ENCODE results near the gene SCNN1B.

Gene SCNN1B

DNA sequence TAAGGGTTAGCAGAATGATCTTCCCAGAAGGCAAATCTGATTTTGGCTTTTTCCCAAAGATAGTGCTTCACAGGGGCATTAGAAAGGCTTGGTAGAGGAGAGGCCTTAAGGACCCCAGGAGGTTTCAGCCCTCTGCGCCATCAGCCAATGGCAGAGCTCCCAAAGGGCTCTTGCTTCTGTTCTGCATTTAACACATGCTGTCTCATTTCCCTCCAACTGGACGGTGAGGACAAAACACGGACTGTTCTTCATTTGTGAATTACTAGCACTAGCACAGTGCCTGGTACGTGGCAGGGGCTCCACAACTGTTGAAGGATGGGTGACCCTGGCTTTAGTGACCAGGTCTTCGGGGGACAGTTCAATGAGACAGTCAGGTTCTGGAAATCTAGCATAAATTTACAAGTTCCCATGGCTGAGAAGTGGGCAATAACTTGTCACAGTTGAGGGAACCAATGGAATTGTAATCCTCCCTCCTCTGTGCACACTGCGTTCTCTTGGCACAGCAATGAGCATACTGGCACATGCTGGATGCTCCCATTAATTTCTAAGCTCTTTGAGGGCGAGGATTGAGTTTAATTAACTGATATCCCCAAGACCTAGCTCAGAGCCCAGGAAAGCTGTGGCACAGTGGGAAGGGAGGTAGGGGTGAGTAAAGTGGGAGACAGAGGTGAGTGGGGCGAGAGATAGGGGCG is 105.5 kb downstream of the SCNN1B start:
- Histone ChIP-seq H3K4me3 (ENCODE audit: insufficient read depth, low read length, poor library complexity, severe bottlenecking) (no peak overlapping the region), H3K27ac (ENCODE audit: low read depth, low read length) (no peak overlapping the region), H3K79me2 (ENCODE audit: insufficient read depth, low read length) (no peaks in the 10 kb centered on the region), H3K9me2 (replicated peaks; ENCODE audit: insufficient read depth, low read length) (no peaks in the 10 kb centered on the region), H3K27me3 (ENCODE audit: low read length) (no peaks in the 10 kb centered on the region), H4K20me1 (ENCODE audit: low read depth, low read length) (no peaks in the 10 kb centered on the region), H3K36me3 (ENCODE audit: low read length) (no peaks in the 10 kb centered on the region), H3F3A (ENCODE audit: insufficient read depth) (no peaks in the 10 kb centered on the region), H3K9ac (ENCODE audit: low read length) (no peak overlapping the region), H3K9me3 (ENCODE audit: insufficient read depth, low read length) (no peaks in the 10 kb centered on the region), H2AFZ (ENCODE audit: low read depth, low read length, severe bottlenecking) (no peak overlapping the region), H3K4me2 (ENCODE audit: low read depth, low read length, poor library complexity, severe bottlenecking) (no peak overlapping the region)
- no peak for TF ChIP-seq CTCF (IDR thresholded peaks at IDR 0.05; ENCODE audit: insufficient read depth, low read length, poor library complexity, severe bottlenecking)
- TF ChIP-seq EZH2phosphoT487 (conservative IDR thresholded peaks at IDR 0.05; ENCODE audit: low read length), result no peak

DNA sequence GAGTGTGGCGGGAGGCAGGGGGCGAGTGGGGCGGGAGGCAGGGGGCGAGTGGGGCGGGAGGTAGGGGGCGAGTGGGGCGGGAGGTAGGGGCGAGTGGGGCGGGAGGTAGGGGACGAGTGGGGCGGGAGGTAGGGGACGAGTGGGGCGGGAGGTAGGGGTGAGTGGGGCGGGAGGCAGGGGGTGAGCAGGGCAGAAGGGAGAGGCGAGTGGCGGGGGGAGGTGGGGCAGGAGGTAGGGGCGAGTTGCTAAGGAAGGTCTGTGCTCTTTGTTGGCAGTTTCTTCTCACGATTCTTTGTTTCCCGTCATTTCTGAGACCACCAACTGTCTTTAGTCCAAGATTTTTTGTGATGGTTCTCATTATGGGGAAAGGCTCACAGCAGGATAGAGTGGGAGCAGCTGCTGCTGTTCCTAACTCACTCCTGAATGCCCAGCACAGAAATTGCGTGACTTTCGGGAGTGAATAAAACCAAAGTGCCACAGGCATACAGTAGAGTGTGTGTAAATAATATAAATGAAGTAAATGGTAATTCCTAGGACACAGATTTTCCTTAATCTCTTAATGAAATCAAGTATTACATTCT is 106.2 kb downstream of the SCNN1B start:
- H3K4me3 ChIP-seq (ENCODE audit: insufficient read depth, low read length, poor library complexity, severe bottlenecking), result no peak overlapping the region
- H2AFZ ChIP-seq (ENCODE audit: low read depth, low read length, severe bottlenecking), result no peak overlapping the region
- no peaks in the 10 kb centered on the region for H3K79me2 ChIP-seq (ENCODE audit: insufficient read depth, low read length)
- no peaks in the 10 kb centered on the region for H3K36me3 ChIP-seq (ENCODE audit: low read length)
- no peaks in the 10 kb centered on the region for H3F3A ChIP-seq (ENCODE audit: insufficient read depth)
- H4K20me1 ChIP-seq (ENCODE audit: low read depth, low read length), result no peaks in the 10 kb centered on the region
- H3K9ac ChIP-seq (ENCODE audit: low read length), result no peak overlapping the region
- no peak overlapping the region for H3K4me2 ChIP-seq (ENCODE audit: low read depth, low read length, poor library complexity, severe bottlenecking)
- no peaks in the 10 kb centered on the region for H3K27me3 ChIP-seq (ENCODE audit: low read length)
- TF ChIP-seq EZH2phosphoT487 (conservative IDR thresholded peaks at IDR 0.05; ENCODE audit: low read length) (no peak), CTCF (IDR thresholded peaks at IDR 0.05; ENCODE audit: insufficient read depth, low read length, poor library complexity, severe bottlenecking) (no peak)
- no peaks in the 10 kb centered on the region for H3K9me2 ChIP-seq (replicated peaks; ENCODE audit: insufficient read depth, low read length)
- no peaks in the 10 kb centered on the region for H3K9me3 ChIP-seq (ENCODE audit: insufficient read depth, low read length)
- H3K27ac ChIP-seq (ENCODE audit: low read depth, low read length), result no peak overlapping the region

GRCh38 chr16:23408823-23409298 is 106.8 kb downstream of the SCNN1B start:
- Histone ChIP-seq H3K27ac (ENCODE audit: low read depth, low read length) (no peak overlapping the region), H3K4me3 (ENCODE audit: insufficient read depth, low read length, poor library complexity, severe bottlenecking) (no peak overlapping the region), H3K4me2 (ENCODE audit: low read depth, low read length, poor library complexity, severe bottlenecking) (no peak overlapping the region), H4K20me1 (ENCODE audit: low read depth, low read length) (no peaks in the 10 kb centered on the region), H3K9ac (ENCODE audit: low read length) (no peak overlapping the region), H3F3A (ENCODE audit: insufficient read depth) (no peaks in the 10 kb centered on the region), H3K36me3 (ENCODE audit: low read length) (no peaks in the 10 kb centered on the region), H3K9me2 (replicated peaks; ENCODE audit: insufficient read depth, low read length) (no peaks in the 10 kb centered on the region), H3K9me3 (ENCODE audit: insufficient read depth, low read length) (no peaks in the 10 kb centered on the region), H3K27me3 (ENCODE audit: low read length) (no peaks in the 10 kb centered on the region), H3K79me2 (ENCODE audit: insufficient read depth, low read length) (no peaks in the 10 kb centered on the region), H2AFZ (ENCODE audit: low read depth, low read length, severe bottlenecking) (no peak overlapping the region)
- TF ChIP-seq EZH2phosphoT487 (conservative IDR thresholded peaks at IDR 0.05; ENCODE audit: low read length), result no peak
- no peak for TF ChIP-seq CTCF (IDR thresholded peaks at IDR 0.05; ENCODE audit: insufficient read depth, low read length, poor library complexity, severe bottlenecking)
